ENCODE measurements around the gene TMEM97. TPM values are rescaled to one million over a fixed set of nuclear protein-coding genes. Genes with fewer than 3 reads are reported as not detected.

The TMEM97 gene
- total RNA-seq, 1 experiment from 2014 or later = 55.6 TPM

GRCh38 chr17:28324267-28324745 is 5.3 kb downstream of the TMEM97 start:
- POLR2A ChIA-PET = interaction anchor here (1.9 kb wide), 1 partner anchor 11 kb away, joined by 6 read pairs; the partner anchor contains the start of genes IFT20 and TNFAIP1
- intact Hi-C loops (cut with micrococcal nuclease) = no loop called here

More at GRCh38 chr17:28324267-28324745, 5.3 kb downstream of the TMEM97 start:
- H3K36me3 ChIP-seq (ENCODE audit: control insufficient read depth in 1 of 2, insufficient read depth in 2 of 2, low read length in 2 of 2) = peaks cover 12 to 32% of the 10 kb centered on the region in 2 experiments; a peak in 2 of 4 replicates
- H3K4me1 ChIP-seq (ENCODE audit: control insufficient read depth in 1 of 2, insufficient read depth in 2 of 2, low read length in 2 of 2) = peaks cover 8 to 14% of the 10 kb centered on the region in 2 experiments; a peak in 2 of 4 replicates
- no peak overlapping the region for H2AFZ ChIP-seq (ENCODE audit: low read depth, low read length, poor library complexity, severe bottlenecking)
- DNase-seq (ENCODE audit: low read depth, low spot score) (no peak), ATAC-seq (no peak)
- H3K4me3 ChIP-seq (replicated peaks in 1 of 2; ENCODE audit: low read depth in 1 of 2, low read length in 2 of 2) = no peak overlapping the region
- H3K9ac ChIP-seq (ENCODE audit: low read length) = no peak overlapping the region
- no peaks in the 10 kb centered on the region for H4K20me1 ChIP-seq (ENCODE audit: insufficient read depth)
- BruUV-seq (replicated peaks) = no TSS peak
- H3K9me2 ChIP-seq (ENCODE audit: insufficient read depth) = no peaks in the 10 kb centered on the region
- TF ChIP-seq YY1 (IDR thresholded peaks at IDR 0.05; ENCODE audit: extremely low read depth, insufficient replicate concordance, low read depth, low read length) (no peak), REST (IDR thresholded peaks at IDR 0.05; ENCODE audit: low read depth) (no peak), ELF1 (IDR thresholded peaks at IDR 0.05; ENCODE audit: borderline replicate concordance, low read depth) (no peak), ZFX (IDR thresholded peaks at IDR 0.05) (no peak), SRF (IDR thresholded peaks at IDR 0.05; ENCODE audit: low read depth) (no peak)
- no peak overlapping the region for H3K4me2 ChIP-seq (ENCODE audit: low read length)
- H3K27ac ChIP-seq (ENCODE audit: low read depth, low read length) = no peak overlapping the region
- RAD21 ChIA-PET (ENCODE audit: low non-redundant PET in 1 of 2, low total read pairs in 2 of 2, uncharacterized antibody in 2 of 2, unreplicated experiment in 2 of 2) = no interaction called here
- peaks cover 72% of the 10 kb centered on the region for H3K79me2 ChIP-seq (ENCODE audit: insufficient read depth, low read length)
- H3K9me3 ChIP-seq (ENCODE audit: control insufficient read depth in 1 of 2, insufficient read depth in 1 of 2, low read depth in 1 of 2, low read length in 2 of 2) = no peaks in the 10 kb centered on the region
- CTCF ChIA-PET = no interaction called here
- H3K27me3 ChIP-seq (ENCODE audit: insufficient read depth, low read length) = no peaks in the 10 kb centered on the region
